Stimulated activated CD8-positive, alpha-beta memory T cell treated with anti-CD3 and anti-CD28 coated beads, Interleukin-12 subunit alpha, Interleukin-12 subunit beta, amount 100 ng/mL, for 1 hour (primary cell): Measurements from ENCODE around the gene SLC52A3.

Experiments
- DNase-seq: peaks from one replicate; pipeline ENCODE4 v3.0.0-alpha.2; 2020; ENCODE audit warnings: low read depth

Gene SLC52A3

GRCh38 chr20:766906-767305, 1.4 kb downstream of the SLC52A3 start:
- DNase-seq = no peak

GRCh38 chr20:764255-764654, 4.0 kb downstream of the SLC52A3 start:
- DNase-seq = no peak

DNA sequence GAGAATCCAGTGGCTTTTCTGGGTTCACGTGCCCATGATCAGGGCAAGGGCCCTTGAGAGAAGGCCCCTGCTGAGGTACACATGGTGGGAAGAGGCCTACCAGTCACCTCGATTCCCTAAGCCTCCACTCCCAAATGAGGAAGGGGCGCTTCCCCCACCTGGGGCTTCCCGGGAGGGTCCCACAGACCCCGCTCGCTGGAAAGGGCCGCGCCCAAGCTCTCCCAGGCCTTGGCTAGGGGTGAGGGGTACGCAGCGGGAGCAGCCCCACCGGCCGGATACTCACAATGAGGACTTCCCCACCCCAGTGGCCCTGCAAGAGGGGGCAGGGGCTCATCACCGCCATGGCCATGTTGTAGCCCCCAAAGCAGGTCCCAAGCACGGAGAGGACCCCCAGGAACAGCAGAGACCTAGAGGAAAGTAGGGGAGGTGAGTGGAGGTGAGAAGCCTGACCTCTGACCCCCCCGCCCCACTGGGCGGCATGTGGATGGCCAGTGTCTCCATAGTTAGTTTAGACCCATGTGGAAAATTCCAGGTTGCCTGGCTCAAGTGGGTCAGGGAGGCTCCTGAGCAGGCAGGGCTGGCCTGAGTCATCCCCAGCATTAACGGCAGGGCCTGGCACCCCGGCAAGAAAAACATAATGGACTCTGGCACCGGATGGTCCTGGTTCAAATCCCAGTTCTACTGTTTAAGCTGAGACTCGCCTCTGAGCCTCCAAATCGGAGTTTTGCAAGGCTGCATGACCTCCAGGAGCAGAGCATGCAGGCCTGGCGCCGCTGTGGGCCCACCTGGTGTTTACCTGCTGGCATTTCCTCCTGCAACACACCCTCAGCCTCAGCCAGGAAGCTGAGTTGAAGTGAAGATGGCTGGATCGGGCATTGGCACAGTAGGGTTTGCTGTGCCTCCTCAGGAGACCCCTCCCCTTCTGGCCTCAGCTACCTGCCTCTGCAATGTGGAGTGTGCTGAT, 6.6 kb downstream of the SLC52A3 start:
- no peak for DNase-seq

DNA sequence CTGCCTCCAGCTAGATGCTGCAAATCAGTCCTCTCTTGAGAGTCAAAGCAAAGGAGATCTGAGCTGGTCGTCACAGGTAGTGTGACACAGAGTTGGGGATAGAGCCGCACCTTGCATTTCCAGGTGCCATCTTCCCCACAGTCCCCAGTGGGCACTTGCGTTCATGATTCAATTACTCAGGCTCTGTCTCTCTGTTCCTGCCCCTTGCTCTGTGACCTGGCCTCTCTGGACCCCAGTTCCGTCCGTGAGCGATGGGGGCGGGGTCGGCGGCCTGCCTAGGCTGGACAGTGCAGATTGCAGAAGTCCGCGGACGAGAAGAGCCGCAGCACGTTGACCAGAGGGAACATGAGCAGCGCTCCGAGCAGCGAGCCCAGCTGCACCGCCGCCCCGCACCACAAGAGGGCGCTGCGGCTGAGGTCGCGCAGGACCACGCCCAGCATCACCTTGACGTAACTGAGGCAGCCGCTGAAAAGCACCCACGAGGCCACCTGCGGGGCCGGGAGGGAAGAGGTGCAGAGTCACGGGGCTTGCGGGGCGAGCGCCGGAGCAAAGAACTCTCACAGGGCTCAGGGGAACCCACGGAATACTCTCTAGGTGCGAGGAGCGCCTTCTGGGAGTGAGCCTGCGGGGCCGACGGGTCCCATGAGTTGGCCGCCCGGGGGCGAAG, 7.4 kb downstream of the SLC52A3 start:
- DNase-seq = no peak

- DNase-seq = no peak
These were observed 10.8 kb downstream of the SLC52A3 start for GRCh38 chr20:757506-757905.

GRCh38 chr20:755941-756340, 12.4 kb downstream of the SLC52A3 start:
- no peak for DNase-seq

DNA sequence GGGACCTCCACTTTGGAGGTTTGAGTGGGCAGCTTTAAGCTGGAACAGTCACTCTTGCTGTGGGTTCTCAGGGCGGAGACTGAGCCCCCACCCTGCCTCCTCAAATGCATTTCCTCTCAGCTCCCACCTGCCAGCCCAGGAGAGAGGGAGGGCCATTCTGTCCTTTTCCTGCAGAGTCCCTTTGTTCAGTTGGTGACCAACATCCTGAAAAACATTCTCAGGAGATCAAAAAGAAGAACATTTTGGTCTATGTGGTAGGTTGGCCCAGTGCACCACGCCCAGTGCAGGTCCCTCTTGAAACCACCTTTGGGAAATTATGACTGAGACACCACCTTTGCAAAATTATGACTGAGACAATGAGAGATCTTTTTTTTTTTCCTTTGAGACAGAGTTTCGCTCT, 13.4 kb downstream of the SLC52A3 start:
- no peak for DNase-seq

- no peak for DNase-seq
These were observed 14.2 kb downstream of the SLC52A3 start for GRCh38 chr20:753897-754635.

DNA sequence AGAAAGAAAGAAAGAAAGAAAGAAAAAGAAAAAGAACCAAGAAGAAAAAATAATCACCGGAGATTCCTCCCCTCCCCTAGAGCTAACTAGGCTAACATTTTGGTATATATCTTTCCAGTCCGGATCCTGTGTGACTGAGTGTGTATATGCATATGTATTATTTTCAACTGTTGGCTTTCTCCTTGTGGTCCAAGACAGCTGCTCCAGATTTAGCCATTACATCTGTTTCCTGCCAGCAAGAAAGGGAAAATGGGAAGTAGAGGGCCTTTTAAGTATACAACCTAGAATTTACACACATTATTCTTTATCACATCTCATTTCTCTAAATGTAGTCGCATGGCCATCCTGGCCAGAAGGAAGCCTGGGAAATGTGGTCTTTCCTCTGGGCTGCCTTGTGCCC, 15.2 kb downstream of the SLC52A3 start:
- no peak for DNase-seq

DNA sequence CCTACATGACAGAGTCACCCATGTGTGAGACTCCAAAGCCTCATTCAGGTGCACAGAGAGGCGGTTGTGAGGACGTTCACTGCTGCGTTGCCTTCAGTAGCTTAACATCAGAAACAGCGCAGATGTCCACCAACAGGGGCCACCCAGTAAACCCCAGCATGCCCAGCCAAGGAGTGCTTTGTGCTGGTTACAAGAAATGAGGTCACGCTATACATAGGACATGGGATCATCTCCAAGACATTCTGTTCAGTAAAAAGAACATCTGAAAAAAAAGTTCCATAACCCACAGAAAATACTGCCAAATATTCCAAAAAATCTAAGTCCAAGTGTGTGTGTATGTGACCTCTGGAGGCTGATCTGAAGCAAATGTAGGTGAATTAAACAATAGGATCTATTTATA, 16.0 kb downstream of the SLC52A3 start:
- no peak for DNase-seq

GRCh38 chr20:751761-752160, 16.5 kb downstream of the SLC52A3 start:
- no peak for DNase-seq

GRCh38 chr20:750801-751200, 17.5 kb downstream of the SLC52A3 start:
- DNase-seq = no peak

GRCh38 chr20:745683-746301, 22.5 kb downstream of the SLC52A3 start:
- DNase-seq = no peak

GRCh38 chr20:742156-742555, 26.1 kb downstream of the SLC52A3 start:
- no peak for DNase-seq

GRCh38 chr20:741620-742019, 26.7 kb downstream of the SLC52A3 start:
- DNase-seq = no peak

GRCh38 chr20:740162-740561, 28.1 kb downstream of the SLC52A3 start:
- no peak for DNase-seq

GRCh38 chr20:739736-740135, 28.6 kb downstream of the SLC52A3 start:
- no peak for DNase-seq

DNA sequence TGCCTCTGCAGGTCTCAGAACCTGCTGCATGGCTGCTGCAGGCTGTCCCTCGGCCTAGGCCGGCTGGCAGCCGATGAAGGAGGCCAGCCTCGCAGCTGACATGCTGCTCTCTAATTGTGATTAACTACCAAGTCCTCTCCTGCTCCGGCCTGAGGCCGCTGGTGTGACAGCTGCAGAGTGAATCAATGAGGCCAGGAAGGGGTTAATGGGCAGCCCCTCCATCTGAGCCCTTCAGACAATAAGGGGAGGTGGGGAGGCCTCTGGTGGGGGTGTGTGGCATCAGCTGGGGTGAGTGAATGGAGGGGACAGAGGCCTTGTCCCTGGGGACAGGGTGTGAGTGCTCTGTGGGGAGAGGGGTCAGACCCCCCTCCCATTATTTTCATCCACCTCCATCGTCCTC, 34.4 kb downstream of the SLC52A3 start:
- DNase-seq = no peak

GRCh38 chr20:732727-733126, 35.6 kb downstream of the SLC52A3 start:
- DNase-seq = no peak

- DNase-seq = no peak
These were observed 36.3 kb downstream of the SLC52A3 start for GRCh38 chr20:731891-732560.

GRCh38 chr20:730005-730404, 38.3 kb downstream of the SLC52A3 start:
- DNase-seq = no peak
